Measurements from ENCODE around the gene MMRN2. TPM values are rescaled to one million over a fixed set of nuclear protein-coding genes. Genes with fewer than 3 reads are reported as not detected.
"Not testable (repeated sequence)": the region's sequence is repeated elsewhere in the genome, so short reads cannot be mapped to it uniquely, and the experiment has no call there.

The MMRN2 gene
- total RNA-seq, 1 donor from 2014 or later, result 0.40 TPM

DNA sequence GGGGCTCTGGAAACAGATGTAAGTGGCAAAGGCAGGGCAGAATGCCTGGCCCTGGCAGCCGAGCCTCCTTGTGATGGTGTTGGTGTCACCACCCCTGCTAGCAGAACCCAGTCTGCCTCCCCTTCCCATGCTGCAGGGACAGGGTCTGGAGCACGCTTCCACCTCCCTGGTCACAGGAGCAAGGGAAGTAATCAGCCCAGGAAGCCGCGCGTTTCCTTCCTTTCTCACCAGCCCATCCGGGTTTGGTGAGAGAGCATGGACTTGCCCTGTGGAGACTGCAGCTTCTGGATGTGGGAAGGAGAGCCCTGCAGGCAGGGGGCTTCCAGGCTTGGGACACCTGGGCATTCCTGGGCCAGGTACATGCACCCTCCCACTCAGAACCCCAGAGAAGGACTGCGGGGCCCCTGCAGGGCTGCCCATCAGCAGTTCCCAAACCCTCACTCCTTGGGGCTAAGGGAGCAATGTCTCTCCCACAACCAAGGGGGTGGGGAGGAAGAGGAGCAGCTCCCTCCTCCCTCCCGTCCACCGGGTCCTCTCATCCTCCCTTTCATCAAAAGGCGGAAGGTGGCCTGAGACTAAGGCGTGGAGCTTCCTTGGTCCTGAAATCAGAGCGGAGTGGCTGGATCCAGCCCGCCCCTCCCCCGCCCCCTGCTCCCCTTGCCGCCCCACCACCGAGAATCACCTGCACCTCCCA, 1.8 kb downstream of the MMRN2 start:
- H3K9me3 Mint-ChIP-seq, result peaks cover 14% of the 10 kb centered on the region
- no peaks in the 10 kb centered on the region for H3K27me3 Mint-ChIP-seq (ENCODE audit: low read depth)
- TF ChIP-seq, protein P1, sequence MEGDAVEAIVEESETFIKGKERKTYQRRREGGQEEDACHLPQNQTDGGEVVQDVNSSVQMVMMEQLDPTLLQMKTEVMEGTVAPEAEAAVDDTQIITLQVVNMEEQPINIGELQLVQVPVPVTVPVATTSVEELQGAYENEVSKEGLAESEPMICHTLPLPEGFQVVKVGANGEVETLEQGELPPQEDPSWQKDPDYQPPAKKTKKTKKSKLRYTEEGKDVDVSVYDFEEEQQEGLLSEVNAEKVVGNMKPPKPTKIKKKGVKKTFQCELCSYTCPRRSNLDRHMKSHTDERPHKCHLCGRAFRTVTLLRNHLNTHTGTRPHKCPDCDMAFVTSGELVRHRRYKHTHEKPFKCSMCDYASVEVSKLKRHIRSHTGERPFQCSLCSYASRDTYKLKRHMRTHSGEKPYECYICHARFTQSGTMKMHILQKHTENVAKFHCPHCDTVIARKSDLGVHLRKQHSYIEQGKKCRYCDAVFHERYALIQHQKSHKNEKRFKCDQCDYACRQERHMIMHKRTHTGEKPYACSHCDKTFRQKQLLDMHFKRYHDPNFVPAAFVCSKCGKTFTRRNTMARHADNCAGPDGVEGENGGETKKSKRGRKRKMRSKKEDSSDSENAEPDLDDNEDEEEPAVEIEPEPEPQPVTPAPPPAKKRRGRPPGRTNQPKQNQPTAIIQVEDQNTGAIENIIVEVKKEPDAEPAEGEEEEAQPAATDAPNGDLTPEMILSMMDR (conservative IDR thresholded peaks at IDR 0.05), result no peak
- peak overlapping the region; percentile 84 for H3K27ac Mint-ChIP-seq (ENCODE audit: unreplicated experiment)
- no peak for DNase-seq (ENCODE audit: low read depth, low spot score)
- peaks cover 43% of the 10 kb centered on the region for H3K4me1 Mint-ChIP-seq
- H3K36me3 Mint-ChIP-seq (ENCODE audit: low read depth), result peaks cover 12% of the 10 kb centered on the region
- peak overlapping the region; percentile 15 for H3K4me3 Mint-ChIP-seq

DNA sequence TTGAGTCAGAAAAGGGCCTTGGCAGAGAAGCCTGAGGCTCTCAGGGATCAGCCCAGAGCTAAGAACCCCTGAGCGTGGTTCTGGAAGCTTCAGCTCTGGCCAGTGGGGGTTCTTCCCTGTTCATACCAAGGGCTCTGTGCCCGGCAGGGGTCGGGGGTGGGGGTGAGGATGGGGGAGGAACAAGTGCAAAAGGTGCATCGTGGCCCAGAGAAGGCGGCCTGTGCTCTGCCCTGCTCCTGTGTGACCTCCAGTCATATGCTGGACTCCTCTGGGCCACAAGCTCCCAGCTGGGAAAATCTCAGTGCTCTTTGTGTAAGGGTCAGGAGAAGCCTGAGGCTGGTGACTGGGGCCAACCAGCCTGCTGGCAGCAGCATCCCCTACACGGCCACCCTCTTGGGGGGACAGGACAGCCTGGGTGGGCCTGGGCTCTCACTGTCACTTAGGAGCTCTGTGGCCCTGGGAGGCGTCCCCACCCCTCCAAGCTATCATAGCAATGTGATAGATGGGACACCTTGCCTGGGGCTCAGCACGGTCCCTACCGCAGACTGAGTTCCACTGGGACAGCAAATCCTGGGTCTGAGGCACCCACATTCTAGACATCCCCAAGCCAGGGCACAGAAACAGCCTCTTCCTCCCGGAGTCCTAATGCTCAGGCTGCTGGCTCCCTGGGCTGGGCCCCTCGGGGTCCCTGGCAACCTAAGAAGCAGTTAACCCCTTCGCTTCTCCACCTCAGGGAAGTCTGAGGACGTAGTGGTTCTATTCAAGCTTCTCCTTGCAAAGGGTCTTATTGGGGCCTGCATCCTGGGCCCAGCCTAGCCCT, 2.5 kb downstream of the MMRN2 start:
- H3K27ac Mint-ChIP-seq (ENCODE audit: unreplicated experiment), result peak overlapping the region; percentile 93
- peaks cover 41% of the 10 kb centered on the region for H3K4me1 Mint-ChIP-seq
- peak overlapping the region; percentile 71 for H3K4me3 Mint-ChIP-seq
- no peak for DNase-seq (ENCODE audit: low read depth, low spot score)
- H3K9me3 Mint-ChIP-seq, result peaks cover 14% of the 10 kb centered on the region
- TF ChIP-seq, protein P1 (conservative IDR thresholded peaks at IDR 0.05), result no peak
- H3K36me3 Mint-ChIP-seq (ENCODE audit: low read depth), result peaks cover 12% of the 10 kb centered on the region
- H3K27me3 Mint-ChIP-seq (ENCODE audit: low read depth), result no peaks in the 10 kb centered on the region

DNA sequence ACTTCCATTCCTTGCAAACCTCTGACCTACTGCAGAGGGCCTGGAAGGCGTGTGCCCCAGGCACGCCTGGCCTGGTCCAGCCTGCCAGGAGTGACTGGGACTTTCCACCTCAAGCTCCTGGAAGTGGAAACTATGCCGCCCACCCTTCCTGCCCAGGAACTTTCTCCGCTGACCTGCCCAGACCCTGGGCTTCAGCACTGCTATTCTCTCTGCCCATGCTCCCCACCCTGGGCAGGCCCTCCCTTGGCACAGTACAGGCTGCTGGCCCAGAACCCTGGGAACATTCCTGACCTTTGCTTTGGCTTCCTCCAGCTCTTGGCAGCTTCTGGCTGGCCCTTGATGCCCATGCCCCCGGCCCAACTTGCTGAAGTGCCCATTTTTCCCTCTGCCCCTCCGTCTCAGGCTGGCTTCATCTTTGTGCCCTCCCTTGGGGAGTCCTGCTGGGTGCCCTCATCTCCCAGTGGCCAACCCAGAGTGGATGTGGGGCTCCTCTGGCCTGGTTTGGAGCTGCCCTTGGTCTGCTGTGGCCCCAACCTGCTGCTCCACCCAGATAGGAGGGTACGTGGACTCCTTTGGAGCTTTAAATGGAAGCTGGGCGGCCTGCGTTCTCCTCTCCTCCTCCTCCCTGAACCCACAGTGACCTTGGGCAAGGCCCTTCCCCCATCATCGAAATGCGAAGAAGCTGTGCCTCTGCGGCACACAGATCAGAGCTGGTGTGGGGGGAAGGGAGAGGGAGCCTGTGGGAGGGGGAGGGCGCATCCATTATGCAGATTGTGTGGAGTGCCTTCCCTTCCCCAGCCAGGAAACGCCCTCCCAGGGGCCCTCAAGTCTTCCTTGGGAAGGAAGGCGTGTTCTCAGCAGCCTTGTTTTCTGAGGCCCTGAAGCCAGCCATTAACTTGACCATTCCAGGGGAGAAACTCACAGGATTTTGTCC, 3.4 kb downstream of the MMRN2 start:
- TF ChIP-seq, protein P1 (conservative IDR thresholded peaks at IDR 0.05), result no peak
- peaks cover 12% of the 10 kb centered on the region for H3K36me3 Mint-ChIP-seq (ENCODE audit: low read depth)
- peaks cover 14% of the 10 kb centered on the region for H3K9me3 Mint-ChIP-seq
- no peaks in the 10 kb centered on the region for H3K27me3 Mint-ChIP-seq (ENCODE audit: low read depth)
- DNase-seq (ENCODE audit: low read depth, low spot score), result peak; percentile 80
- peak overlapping the region; percentile 93 for H3K27ac Mint-ChIP-seq (ENCODE audit: unreplicated experiment)
- peaks cover 36% of the 10 kb centered on the region for H3K4me1 Mint-ChIP-seq
- H3K4me3 Mint-ChIP-seq, result peak overlapping the region; percentile 71

DNA sequence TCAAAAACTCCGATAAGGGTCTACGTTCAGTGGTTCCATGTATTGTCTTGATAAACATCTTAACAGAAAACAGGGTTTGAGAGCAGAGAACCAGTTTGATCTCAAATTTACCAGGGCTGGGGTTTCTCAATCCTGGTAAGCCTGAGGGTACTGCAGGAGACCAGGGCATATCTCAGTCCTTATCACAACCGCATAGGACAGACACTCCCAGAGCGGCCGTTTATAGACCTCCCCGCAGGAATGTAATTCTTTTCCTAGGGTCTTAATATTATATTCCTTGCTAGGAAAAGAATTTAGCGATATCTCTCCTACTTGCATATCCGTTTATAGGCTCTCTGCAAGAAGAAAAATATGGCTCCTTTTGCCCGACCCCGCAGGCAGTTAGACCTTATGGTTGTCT, 4.7 kb downstream of the MMRN2 start:
- Mint-ChIP-seq H3K9me3 (peaks cover 14% of the 10 kb centered on the region), H3K4me1 (peaks cover 30% of the 10 kb centered on the region), H3K36me3 (ENCODE audit: low read depth) (peaks cover 12% of the 10 kb centered on the region)
- not testable (repeated sequence) for DNase-seq (ENCODE audit: low read depth, low spot score); H3K27ac Mint-ChIP-seq (ENCODE audit: unreplicated experiment); H3K4me3 Mint-ChIP-seq; H3K27me3 Mint-ChIP-seq (ENCODE audit: low read depth)

DNA sequence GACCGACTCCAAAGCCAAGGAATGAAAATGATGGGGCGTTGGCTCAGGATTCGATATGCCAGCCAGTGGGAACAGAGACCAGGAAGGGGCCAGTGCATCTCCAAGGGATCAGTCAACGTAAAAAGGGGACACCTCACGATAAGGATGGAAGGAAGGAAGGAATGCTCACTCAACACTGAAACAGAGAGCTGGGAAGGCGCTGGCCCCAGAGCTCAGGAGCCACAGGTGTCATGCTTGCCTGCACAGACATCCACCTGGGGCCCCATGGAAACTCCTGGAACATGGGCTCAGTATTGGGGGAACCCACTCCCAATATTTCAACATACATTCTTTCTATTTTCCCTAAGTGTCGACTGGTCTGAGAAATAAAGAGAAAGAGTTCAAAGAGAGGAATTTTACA, 5.3 kb downstream of the MMRN2 start:
- no peak for DNase-seq (ENCODE audit: low read depth, low spot score)
- H3K36me3 Mint-ChIP-seq (ENCODE audit: low read depth), result peaks cover 12% of the 10 kb centered on the region
- H3K27me3 Mint-ChIP-seq (ENCODE audit: low read depth), result no peaks in the 10 kb centered on the region
- peak overlapping the region; percentile 36 for H3K27ac Mint-ChIP-seq (ENCODE audit: unreplicated experiment)
- peaks cover 30% of the 10 kb centered on the region for H3K4me1 Mint-ChIP-seq
- TF ChIP-seq, protein P1 (conservative IDR thresholded peaks at IDR 0.05), result no peak
- H3K9me3 Mint-ChIP-seq, result peaks cover 14% of the 10 kb centered on the region
- no peak overlapping the region for H3K4me3 Mint-ChIP-seq

All from neural crest cell (in vitro differentiated cells).